HepG2 (cell line): Measurements from ENCODE around the gene ACSF3. TPM values are rescaled to one million over a fixed set of nuclear protein-coding genes. Genes with fewer than 3 reads are reported as not detected.

ENCODE experiments used
- ATAC-seq: fragments of 200-7000 bp; cut with Tn5 transposase; 3 replicates; pipeline ENCODE4 v1.9.1; 2020; ENCODE audit warnings: mild to moderate bottlenecking, moderate library complexity
- BruUV-seq: library from RNA; stranded (reverse); fragments of 400-500 nt; replicated peaks from 2 replicates; lab custom pipeline; 2021; lab: Mats Ljungman, UMichigan
- CTCF ChIA-PET: fragments of 300-600 bp; formaldehyde crosslinking; extraction: SDS; loops from one replicate; lab custom pipeline; 2021; ENCODE audit warnings: low total read pairs, inconsistent platforms, low intra/inter-chr PET ratio; lab: Yijun Ruan, JAX
- POLR2A ChIA-PET: fragments of 350-600 bp; sonication (Branson Sonifier 250); formaldehyde crosslinking; loops from one replicate; lab custom pipeline; 2020; ENCODE audit warnings: antibody characterized with exemption, inconsistent platforms; lab: Yijun Ruan, JAX
- DNase-seq: peaks from one replicate; pipeline ENCODE4 v3.0.0-alpha.2; 2015; ENCODE audit warnings: low spot score
- FAIRE-seq: peaks from 3 replicates; lab custom pipeline; 2011; peaks lifted over from hg19 to GRCh38; lab: Jason Lieb, UNC
- H2AFZ ChIP-seq: one replicate; pipeline ENCODE4 v1.6.1; 2011; ENCODE audit warnings: low read length, inconsistent platforms
- H3K27ac ChIP-seq: fragments of 300-600 bp; 3 replicates; pipeline ENCODE4 v1.8.0; 2011; ENCODE audit warnings: mixed run types, mild to moderate bottlenecking, mixed read lengths, low read length, inconsistent platforms; ENCODE audit not compliant: insufficient read depth; ENCODE audit errors: extremely low read length
- H3K27me3 ChIP-seq, 2 experiments: fragments of 200-600 bp in 1 of 2; 2 replicates in 1 of 2; 3 replicates in 1 of 2; pipeline versions ENCODE4 v1.6.0 to v1.8.0; 2011; ENCODE audit warnings: low read length in 2 of 2, mild to moderate bottlenecking in 2 of 2, moderate library complexity in 2 of 2, inconsistent platforms in 1 of 2; ENCODE audit not compliant: insufficient read depth in 2 of 2, control insufficient read depth in 1 of 2
- H3K36me3 ChIP-seq, 2 experiments: fragments of 200-600 bp in 1 of 2; replicated peaks in 1 of 2; 2 replicates in 1 of 2; 3 replicates in 1 of 2; pipeline versions ENCODE4 v1.5.1 to v1.8.0; 2011; ENCODE audit warnings: low read length in 2 of 2, inconsistent platforms in 1 of 2; ENCODE audit not compliant: insufficient read depth in 2 of 2, control insufficient read depth in 1 of 2
- H3K4me1 ChIP-seq: 2 replicates; pipeline ENCODE4 v1.5.1; 2012; ENCODE audit warnings: low read length, inconsistent platforms; ENCODE audit not compliant: insufficient read depth
- H3K4me2 ChIP-seq: 2 replicates; pipeline ENCODE4 v1.6.0; 2011; ENCODE audit warnings: low read depth, low read length, inconsistent platforms
- H3K4me3 ChIP-seq, 3 experiments: fragments of 200-600 bp in 1 of 3; sonication (generic), shearing (Covaris generic) in 1 of 3; replicated peaks in 1 of 3; 2 replicates each; pipeline ENCODE4 v1.5.1; 2011 to 2016; ENCODE audit warnings: low read length in 3 of 3, inconsistent platforms in 2 of 3, low read depth in 2 of 3, mild to moderate bottlenecking in 2 of 3, control low read depth in 1 of 3, mixed read lengths in 1 of 3; ENCODE audit not compliant: insufficient read depth in 1 of 3
- H3K79me2 ChIP-seq: one replicate; pipeline ENCODE4 v1.6.1; 2011; ENCODE audit warnings: low read length, inconsistent platforms; ENCODE audit not compliant: insufficient read depth
- H3K9ac ChIP-seq: 2 replicates; pipeline ENCODE4 v1.6.0; 2011; ENCODE audit warnings: mild to moderate bottlenecking, low read depth, low read length, inconsistent platforms; ENCODE audit not compliant: insufficient read depth
- H3K9me3 ChIP-seq: 2 replicates; pipeline ENCODE4 v1.5.1; 2012; ENCODE audit warnings: mild to moderate bottlenecking, low read length
- H4K20me1 ChIP-seq: 2 replicates; pipeline ENCODE4 v1.6.0; 2011; ENCODE audit warnings: inconsistent platforms, mild to moderate bottlenecking, low read length, moderate library complexity; ENCODE audit not compliant: insufficient read depth
- ARID2 ChIP-seq: sonication (generic); formaldehyde crosslinking; IDR thresholded peaks from 2 replicates; pipeline ENCODE4 v1.8.1; 2022; ENCODE audit warnings: mild to moderate bottlenecking, missing genetic modification reagents, borderline replicate concordance
- HNRNPK ChIP-seq: fragments of 200-400 bp; formaldehyde crosslinking; IDR thresholded peaks from 2 replicates; pipeline ENCODE4 v1.6.1; 2018; ENCODE audit warnings: low read length, low read depth, moderate library complexity, mild to moderate bottlenecking; ENCODE audit not compliant: poor library complexity, severe bottlenecking
- HNRNPLL ChIP-seq: fragments of 200-400 bp; formaldehyde crosslinking; IDR thresholded peaks from 2 replicates; pipeline ENCODE4 v1.6.1; 2017; ENCODE audit warnings: mild to moderate bottlenecking, low read depth, low read length; ENCODE audit not compliant: poor library complexity, severe bottlenecking
- MTA1 ChIP-seq: sonication (generic); formaldehyde crosslinking; IDR thresholded peaks from 2 replicates; pipeline ENCODE4 v1.4.0; 2020; ENCODE audit warnings: missing genetic modification reagents, mild to moderate bottlenecking, borderline replicate concordance
- NFAT5 ChIP-seq: sonication (generic); formaldehyde crosslinking; IDR thresholded peaks from 2 replicates; pipeline ENCODE4 v1.4.0; 2020; ENCODE audit warnings: missing genetic modification reagents
- NR0B2 ChIP-seq: sonication (generic); formaldehyde crosslinking; IDR thresholded peaks from 2 replicates; pipeline ENCODE4 v1.4.0; 2020; ENCODE audit warnings: mild to moderate bottlenecking, missing genetic modification reagents
- ONECUT2 ChIP-seq: sonication (generic); formaldehyde crosslinking; IDR thresholded peaks from 2 replicates; pipeline ENCODE4 v1.4.0; 2020; ENCODE audit warnings: missing genetic modification reagents
- ZFYVE20 ChIP-seq: sonication (generic); formaldehyde crosslinking; IDR thresholded peaks from 2 replicates; pipeline ENCODE4 v1.8.0; 2023; ENCODE audit warnings: low read depth, mild to moderate bottlenecking, moderate library complexity, missing genetic modification reagents, borderline replicate concordance
- ZKSCAN8 ChIP-seq: IDR thresholded peaks from 2 replicates; pipeline ENCODE4 v1.6.1; 2016; ENCODE audit warnings: borderline replicate concordance, missing genetic modification reagents, missing compliant biosample characterization
- ZMYM3 ChIP-seq: sonication (generic); formaldehyde crosslinking; IDR thresholded peaks from 2 replicates; pipeline ENCODE4 v1.5.1; 2020; ENCODE audit warnings: mild to moderate bottlenecking, missing genetic modification reagents
- ZNF33A ChIP-seq: sonication (generic); formaldehyde crosslinking; IDR thresholded peaks from 2 replicates; pipeline ENCODE4 v1.5.1; 2020; ENCODE audit warnings: missing genetic modification reagents, mild to moderate bottlenecking, moderate library complexity, borderline replicate concordance
- ZNF552 ChIP-seq: sonication (generic); formaldehyde crosslinking; IDR thresholded peaks from 2 replicates; pipeline ENCODE4 v1.9.0; 2022; ENCODE audit warnings: missing genetic modification reagents, mild to moderate bottlenecking, borderline replicate concordance
- WGBS: methylation state at CpG from one replicate; pipeline ENCODE4 v1.1.6; 2017; ENCODE audit warnings: low lambda C conversion rate; 5-methylcytosine and 5-hydroxymethylcytosine counted together
- in situ Hi-C: cut with HindIII; loops from 2 replicates; pipeline ENCODE4 v1.10.0; 2017; ENCODE audit warnings: low pct_unique_long_range_greater_than_20kb; ENCODE audit not compliant: extremely low pct_ligation_motif_present
- intact Hi-C: fragments of 100-400 bp; cut with micrococcal nuclease; formaldehyde crosslinking; loops from one replicate; pipeline ENCODE4 v1.10.0; 2022; ENCODE audit not compliant: unreplicated experiment
- polyA plus RNA-seq, 8 experiments: library from polyadenylated mRNA; depleted of rRNA in 3 of 8; stranded (reverse) in 7 of 8; unstranded in 1 of 8; fragments of >200 nt; fragmentation: Illumina TruSeq in 4 of 8; extraction: Trizol in 4 of 8; gene quantifications; 2 replicates each; pipeline versions ENCODE4 v1.2.1 to v1.2.3, GENCODE V29; 2011 to 2016; ENCODE audit warnings: low read depth in 4 of 8, missing spikeins in 1 of 8, mixed read lengths in 1 of 8; ENCODE audit not compliant: insufficient read depth in 1 of 8
- total RNA-seq, 5 experiments: library from RNA; depleted of rRNA; stranded (reverse); fragments of >200 nt; fragmentation: Illumina TruSeq; extraction: Trizol; gene quantifications; 2 replicates each; pipeline ENCODE4 v1.2.3, GENCODE V29; 2016; ENCODE audit warnings: low read depth in 1 of 5

The ACSF3 gene
- total and polyA plus RNA-seq, 2 of the 13 experiments (the other 11 are each of a cell fraction or from before 2014, with no cell fraction given) = 14.9 to 30.6 TPM

- TF ChIP-seq ZMYM3 (CRISPR knock-in tag) = 0 out of 2 replicates have a peak, but pooled peaks have one; percentile 5
- peak; percentile 1; the same call in 1 of the 2 replicates for TF ChIP-seq ARID2
- peak; percentile 5 for TF ChIP-seq HNRNPLL
Observed at GRCh38 chr16:89199241-89200123, 105.8 kb downstream of the ACSF3 start (continued).

GRCh38 chr16:89200124-89200849 lies 106.6 kb downstream of the ACSF3 start, which contains the start of gene SLC22A31:
Gene SLC22A31 (minus strand): TSS chr16:89200537. CDS start chr16:89200501, 36 bp downstream.
- TSS peak; percentile 55 for BruUV-seq
- no peak within 1 kb of the TSS for H2AFZ ChIP-seq
- H3K79me2 ChIP-seq = peaks cover 19% of the 10 kb centered on the region
- peak within 1 kb of the TSS; percentile 62 to 99 (median 92) for H3K4me3 ChIP-seq
- in situ Hi-C loops = no loop called here
- ChIA-PET CTCF (no interaction called here), POLR2A (interaction anchor here (0.7 to 4.2 kb wide), 11 partner anchors 8 to 416 kb away, joined by 3 to 44 read pairs (median 5); partner anchors contain the start of genes CDH15 and ZNF778)
- FAIRE-seq (peak; percentile 52), DNase-seq (peak; percentile 70), ATAC-seq (peak; percentile 23)
- H3K36me3 ChIP-seq = peaks cover 0 to 3% of the 10 kb centered on the region in 2 experiments; a peak in 1 of 5 replicates
- H3K4me1 ChIP-seq = peaks cover 37% of the 10 kb centered on the region
- H3K27me3 ChIP-seq = no peaks in the 10 kb centered on the region; a peak in 1 of 5 replicates
- intact Hi-C loops = loop anchor here (2.0 kb wide), 1 partner anchor 15 kb away; no protein-coding TSS in a partner anchor
- H3K9ac ChIP-seq = peak within 1 kb of the TSS; percentile 92
- no peaks in the 10 kb centered on the region for H3K9me3 ChIP-seq
- no peaks in the 10 kb centered on the region for H4K20me1 ChIP-seq
- H3K4me2 ChIP-seq = peak within 1 kb of the TSS; percentile 98
- peak within 1 kb of the TSS; percentile 82 for H3K27ac ChIP-seq
- WGBS = 2% methylated on average over 23 of the region's 28 CpGs
- TF ChIP-seq ZKSCAN8 (no peak), NFAT5 (CRISPR knock-in tag) (no peak), ONECUT2 (no peak), NR0B2 (CRISPR knock-in tag) (peak; percentile 57), ZNF33A (CRISPR knock-in tag) (no peak), ZFYVE20 (CRISPR knock-in tag) (no peak), HNRNPK (no peak), MTA1 (no peak; the same call in 1 of the 2 replicates), ZNF552 (CRISPR knock-in tag) (0 out of 2 replicates have a peak, but pooled peaks have one; percentile 52)
